Measurements from ENCODE around the gene WWP2.

DNA sequence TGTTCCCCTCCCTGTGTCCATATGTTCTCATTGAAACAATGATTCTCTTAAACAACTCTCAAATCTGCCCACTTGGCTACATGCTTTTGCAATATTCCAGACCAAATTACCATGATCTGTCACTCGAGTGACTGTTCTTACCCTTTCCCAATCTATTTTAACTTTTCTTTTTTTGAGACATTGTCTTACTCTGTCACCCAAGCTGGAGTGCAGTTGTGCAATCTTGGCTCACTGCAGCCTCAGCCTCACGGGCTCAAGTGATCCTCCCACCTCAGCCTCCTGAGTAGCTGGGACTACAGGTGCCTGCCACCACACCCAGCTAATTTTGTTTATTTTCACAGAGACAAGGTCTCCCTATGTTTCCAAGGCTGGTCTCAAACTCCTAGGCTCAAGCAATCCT lies 130.2 kb downstream of the WWP2 start:
- TF ChIP-seq TAF1 (IDR thresholded peaks at IDR 0.05; ENCODE audit: borderline replicate concordance, insufficient read depth, low read length), result no peak
- TF ChIP-seq POLR2AphosphoS5 (IDR thresholded peaks at IDR 0.05; ENCODE audit: low read depth, low read length), result no peak
- TF ChIP-seq, protein P1, sequence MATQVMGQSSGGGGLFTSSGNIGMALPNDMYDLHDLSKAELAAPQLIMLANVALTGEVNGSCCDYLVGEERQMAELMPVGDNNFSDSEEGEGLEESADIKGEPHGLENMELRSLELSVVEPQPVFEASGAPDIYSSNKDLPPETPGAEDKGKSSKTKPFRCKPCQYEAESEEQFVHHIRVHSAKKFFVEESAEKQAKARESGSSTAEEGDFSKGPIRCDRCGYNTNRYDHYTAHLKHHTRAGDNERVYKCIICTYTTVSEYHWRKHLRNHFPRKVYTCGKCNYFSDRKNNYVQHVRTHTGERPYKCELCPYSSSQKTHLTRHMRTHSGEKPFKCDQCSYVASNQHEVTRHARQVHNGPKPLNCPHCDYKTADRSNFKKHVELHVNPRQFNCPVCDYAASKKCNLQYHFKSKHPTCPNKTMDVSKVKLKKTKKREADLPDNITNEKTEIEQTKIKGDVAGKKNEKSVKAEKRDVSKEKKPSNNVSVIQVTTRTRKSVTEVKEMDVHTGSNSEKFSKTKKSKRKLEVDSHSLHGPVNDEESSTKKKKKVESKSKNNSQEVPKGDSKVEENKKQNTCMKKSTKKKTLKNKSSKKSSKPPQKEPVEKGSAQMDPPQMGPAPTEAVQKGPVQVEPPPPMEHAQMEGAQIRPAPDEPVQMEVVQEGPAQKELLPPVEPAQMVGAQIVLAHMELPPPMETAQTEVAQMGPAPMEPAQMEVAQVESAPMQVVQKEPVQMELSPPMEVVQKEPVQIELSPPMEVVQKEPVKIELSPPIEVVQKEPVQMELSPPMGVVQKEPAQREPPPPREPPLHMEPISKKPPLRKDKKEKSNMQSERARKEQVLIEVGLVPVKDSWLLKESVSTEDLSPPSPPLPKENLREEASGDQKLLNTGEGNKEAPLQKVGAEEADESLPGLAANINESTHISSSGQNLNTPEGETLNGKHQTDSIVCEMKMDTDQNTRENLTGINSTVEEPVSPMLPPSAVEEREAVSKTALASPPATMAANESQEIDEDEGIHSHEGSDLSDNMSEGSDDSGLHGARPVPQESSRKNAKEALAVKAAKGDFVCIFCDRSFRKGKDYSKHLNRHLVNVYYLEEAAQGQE (IDR thresholded peaks at IDR 0.05; ENCODE audit: insufficient read depth in 1 of 2, low read depth in 2 of 2, low read length in 2 of 2), result no peak
- no peak for TF ChIP-seq SIN3A (IDR thresholded peaks at IDR 0.05; ENCODE audit: borderline replicate concordance, insufficient read depth, low read length)

All from PFSK-1 (cell line).